Germinal center (tissue), 1 donor: ENCODE results near the gene MED25.
A peak's percentile ranks its signal among the peaks of the same experiment; 100 is the strongest.

ENCODE experiments used
- DNase-seq: peaks from one replicate; pipeline ENCODE4 v3.0.0; 2012; ENCODE audit warnings: mixed read lengths, low spot score

MED25 gene

DNA sequence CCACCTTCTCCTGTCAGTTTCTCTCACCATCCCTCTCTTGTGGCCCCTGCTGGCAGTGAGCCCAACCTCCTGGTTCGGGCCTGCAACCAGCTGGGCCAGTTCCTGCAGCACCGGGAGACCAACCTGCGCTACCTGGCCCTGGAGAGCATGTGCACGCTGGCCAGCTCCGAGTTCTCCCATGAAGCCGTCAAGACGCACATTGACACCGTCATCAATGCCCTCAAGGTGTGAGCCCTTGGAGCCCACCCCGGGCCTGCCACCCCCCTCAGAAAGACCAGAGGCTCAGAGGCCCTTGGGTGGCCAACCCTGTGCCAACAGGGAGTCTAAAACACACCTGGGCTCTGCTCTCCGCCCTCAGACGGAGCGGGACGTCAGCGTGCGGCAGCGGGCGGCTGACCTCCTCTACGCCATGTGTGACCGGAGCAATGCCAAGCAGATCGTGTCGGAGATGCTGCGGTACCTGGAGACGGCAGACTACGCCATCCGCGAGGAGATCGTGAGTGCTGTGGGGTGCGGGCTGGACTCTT, 18.8 kb upstream of the MED25 start:
- DNase-seq, result no peak

DNA sequence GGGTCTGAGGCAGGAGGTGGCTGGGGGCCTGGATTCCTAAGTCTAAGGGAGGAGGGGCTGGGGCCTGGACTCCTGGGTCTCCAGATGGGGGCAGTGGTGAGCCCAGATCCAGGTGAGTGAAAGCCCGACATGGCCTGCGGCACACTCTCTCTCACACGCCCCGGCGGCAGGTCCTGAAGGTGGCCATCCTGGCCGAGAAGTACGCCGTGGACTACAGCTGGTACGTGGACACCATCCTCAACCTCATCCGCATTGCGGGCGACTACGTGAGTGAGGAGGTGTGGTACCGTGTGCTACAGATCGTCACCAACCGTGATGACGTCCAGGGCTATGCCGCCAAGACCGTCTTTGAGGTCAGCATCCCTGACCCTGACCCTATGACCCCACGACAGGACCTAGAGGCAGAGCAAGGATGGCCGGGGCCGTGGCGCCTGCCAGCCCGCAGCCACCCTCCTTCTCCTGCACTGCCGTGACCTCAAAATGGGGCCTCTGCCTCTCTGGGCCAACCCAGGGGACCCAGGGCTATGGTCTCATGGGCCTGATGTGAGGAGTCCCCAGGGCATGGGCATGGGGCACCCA, 18.2 kb upstream of the MED25 start:
- no peak for DNase-seq

DNA sequence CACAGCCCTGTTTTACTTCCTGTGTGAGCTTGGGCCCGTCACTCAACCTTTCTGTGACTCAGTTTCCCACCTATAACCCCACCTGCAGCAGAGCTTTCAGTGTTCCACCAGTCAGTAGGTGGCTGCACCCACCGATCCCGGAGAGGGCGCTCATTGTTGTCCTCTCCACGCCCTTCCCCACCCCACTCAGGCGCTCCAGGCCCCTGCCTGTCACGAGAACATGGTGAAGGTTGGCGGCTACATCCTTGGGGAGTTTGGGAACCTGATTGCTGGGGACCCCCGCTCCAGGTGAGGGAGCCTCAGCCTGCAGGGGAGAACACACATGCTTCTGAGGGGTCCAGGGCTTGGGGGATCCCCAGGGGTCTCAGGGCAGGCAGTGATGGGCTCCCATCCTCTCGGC, 17.3 kb upstream of the MED25 start:
- DNase-seq, result no peak

DNA sequence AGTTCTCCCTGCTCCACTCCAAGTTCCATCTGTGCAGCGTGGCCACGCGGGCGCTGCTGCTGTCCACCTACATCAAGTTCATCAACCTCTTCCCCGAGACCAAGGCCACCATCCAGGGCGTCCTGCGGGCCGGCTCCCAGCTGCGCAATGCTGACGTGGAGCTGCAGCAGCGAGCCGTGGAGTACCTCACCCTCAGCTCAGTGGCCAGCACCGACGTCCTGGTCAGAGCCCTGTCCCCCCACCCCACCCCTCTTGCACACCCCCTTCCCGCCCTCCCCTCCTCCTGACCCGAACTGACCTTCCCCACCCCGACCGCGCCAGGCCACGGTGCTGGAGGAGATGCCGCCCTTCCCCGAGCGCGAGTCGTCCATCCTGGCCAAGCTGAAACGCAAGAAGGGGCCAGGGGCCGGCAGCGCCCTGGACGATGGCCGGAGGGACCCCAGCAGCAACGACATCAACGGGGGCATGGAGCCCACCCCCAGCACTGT, 16.6 kb upstream of the MED25 start:
- DNase-seq, result no peak

DNA sequence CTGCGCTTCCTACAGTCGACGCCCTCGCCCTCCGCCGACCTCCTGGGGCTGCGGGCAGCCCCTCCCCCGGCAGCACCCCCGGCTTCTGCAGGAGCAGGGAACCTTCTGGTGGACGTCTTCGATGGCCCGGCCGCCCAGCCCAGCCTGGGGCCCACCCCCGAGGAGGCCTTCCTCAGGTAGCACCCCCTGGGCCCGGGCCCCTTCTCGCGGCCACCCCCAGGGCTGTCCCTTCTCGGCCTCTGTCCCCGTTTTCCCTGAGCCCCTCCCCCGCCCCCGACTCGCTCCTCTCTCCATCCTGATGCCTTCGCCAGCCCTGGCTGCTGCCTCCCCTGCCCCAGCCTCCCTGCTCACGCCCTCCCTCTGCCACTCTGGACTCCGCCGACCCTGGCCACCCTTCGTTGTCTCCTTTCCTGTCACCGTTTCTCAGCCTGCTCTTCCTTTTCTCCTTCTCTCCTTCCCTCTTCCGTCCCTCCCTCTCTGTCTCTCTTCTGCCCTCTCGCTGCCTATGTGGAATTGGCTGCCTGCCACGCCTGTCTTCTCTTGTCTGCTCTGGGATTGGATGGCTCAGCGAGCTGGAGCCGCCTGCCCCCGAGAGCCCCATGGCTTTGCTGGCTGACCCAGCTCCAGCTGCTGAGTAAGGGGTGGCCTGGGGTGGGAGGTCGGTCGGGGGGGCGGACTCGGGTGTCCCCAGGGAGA, 16.0 kb upstream of the MED25 start:
- no peak for DNase-seq

DNA sequence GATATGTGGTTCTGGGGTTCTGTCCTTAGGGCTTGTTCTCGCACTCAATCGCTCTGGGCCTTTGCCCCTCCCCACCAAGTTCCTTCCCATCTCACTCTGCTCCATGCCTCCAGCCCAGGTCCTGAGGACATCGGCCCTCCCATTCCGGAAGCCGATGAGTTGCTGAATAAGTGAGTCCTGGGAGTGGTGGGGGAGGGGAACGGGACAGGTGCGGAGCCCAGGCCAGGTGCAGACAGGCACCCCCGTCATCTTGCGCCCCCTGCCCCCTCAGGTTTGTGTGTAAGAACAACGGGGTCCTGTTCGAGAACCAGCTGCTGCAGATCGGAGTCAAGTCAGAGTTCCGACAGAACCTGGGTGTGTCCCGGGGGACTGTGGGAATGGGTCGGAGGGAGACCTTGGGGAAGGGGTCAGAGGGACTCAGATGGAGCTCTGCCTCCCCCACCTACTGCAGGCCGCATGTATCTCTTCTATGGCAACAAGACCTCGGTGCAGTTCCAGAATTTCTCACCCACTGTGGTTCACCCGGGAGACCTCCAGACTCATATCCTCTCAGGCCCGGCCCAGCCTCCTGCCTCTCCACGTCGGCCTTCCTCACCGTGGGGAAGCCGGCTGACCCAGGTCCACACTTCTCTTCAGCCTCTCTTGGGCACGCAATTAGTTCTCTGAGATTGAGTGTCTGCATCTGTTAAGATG, 15.1 kb upstream of the MED25 start:
- DNase-seq, result no peak

DNA sequence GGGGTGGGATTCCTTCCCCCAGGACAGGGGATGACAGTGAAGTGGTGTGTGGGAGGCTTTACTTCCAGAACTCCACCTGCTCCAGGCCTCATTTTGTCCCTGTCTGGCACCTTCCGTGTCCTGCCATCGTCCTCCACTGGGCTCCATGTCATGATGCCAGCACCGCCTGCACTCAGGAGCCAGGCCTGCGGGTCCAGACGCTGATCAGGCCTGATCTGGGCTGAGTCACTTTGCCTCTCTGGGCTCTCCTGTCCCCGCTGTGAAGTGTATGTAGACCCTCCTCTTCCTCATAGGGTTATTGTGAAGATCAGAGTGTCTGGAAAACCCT, 14.6 kb upstream of the MED25 start:
- no peak for DNase-seq

DNA sequence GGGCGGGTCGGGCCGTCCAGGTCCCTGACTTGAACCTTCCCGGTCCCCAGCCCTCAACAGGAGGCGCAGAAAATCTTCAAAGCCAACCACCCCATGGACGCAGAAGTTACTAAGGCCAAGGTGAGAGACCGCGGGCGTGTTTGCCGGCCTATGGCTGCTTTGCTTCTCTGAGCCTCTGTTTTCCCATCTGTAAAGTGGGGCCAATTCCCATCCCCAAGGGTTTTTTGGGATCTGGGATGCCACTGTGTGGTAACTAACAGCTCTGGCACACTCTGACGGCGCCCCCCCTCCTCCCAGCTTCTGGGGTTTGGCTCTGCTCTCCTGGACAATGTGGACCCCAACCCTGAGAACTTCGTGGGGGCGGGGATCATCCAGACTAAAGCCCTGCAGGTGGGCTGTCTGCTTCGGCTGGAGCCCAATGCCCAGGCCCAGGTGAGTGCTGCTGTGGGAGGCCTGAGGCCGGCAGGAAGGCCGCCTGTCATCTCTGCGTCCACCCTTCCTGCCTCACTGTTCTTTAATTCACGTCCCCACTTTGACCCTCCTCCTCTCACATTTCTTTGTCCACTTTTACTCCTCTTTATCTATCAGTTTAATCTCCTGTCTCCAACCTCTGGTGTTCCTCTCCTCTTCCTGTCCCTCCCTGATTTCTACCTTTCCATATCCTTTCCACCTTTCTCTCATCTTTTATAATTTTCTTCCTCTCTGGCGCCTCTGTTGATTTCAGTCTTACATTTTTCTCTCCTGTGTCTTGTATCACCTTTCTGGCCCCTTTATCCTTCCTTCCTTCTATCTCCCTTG, 12.1 kb upstream of the MED25 start:
- no peak for DNase-seq

DNA sequence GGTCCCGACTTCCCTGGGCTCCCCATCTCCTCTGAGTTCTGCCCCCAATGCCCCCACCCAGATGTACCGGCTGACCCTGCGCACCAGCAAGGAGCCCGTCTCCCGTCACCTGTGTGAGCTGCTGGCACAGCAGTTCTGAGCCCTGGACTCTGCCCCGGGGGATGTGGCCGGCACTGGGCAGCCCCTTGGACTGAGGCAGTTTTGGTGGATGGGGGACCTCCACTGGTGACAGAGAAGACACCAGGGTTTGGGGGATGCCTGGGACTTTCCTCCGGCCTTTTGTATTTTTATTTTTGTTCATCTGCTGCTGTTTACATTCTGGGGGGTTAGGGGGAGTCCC, 11.5 kb upstream of the MED25 start:
- DNase-seq, result no peak

DNA sequence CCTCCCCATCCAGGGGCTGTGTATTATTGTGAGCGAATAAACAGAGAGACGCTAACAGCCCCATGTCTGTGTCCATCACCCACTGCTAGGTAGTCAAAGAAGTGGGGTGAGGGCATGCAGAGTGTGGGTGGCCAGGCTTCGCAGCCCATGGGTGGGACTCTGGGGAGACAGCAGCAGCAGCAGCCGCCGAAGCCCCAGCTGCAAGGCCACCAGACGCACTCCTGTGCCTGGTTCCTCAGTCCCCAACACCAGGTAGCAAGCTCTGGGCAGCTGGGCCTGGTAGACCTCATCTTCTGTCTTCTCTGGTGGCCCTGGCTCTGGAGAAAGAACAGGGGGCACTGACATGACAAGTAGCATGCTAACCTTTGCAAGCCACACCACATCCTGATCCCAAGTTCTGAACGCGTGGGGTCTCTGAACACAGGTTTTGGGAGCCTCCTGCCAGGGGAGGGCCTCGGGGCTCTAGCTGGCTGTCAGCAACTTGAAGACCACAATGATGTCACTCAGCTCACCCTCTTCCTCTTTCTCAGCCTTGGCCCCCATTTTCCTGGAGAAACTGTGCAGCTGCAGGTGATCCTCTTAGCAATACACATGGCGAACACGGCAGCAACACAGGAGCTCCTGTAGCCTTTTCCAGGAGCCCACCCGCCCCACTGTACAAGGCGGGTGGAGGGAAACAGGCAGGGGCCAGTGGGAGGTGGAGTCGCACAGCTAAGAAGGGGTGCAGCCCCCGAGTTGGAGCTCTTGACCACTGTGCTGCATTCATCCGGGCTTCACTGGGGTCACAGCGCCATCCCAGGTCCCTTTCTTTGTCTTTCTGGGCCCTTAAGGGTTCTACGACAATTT, 10.8 kb upstream of the MED25 start:
- DNase-seq, result peak; percentile 38

DNA sequence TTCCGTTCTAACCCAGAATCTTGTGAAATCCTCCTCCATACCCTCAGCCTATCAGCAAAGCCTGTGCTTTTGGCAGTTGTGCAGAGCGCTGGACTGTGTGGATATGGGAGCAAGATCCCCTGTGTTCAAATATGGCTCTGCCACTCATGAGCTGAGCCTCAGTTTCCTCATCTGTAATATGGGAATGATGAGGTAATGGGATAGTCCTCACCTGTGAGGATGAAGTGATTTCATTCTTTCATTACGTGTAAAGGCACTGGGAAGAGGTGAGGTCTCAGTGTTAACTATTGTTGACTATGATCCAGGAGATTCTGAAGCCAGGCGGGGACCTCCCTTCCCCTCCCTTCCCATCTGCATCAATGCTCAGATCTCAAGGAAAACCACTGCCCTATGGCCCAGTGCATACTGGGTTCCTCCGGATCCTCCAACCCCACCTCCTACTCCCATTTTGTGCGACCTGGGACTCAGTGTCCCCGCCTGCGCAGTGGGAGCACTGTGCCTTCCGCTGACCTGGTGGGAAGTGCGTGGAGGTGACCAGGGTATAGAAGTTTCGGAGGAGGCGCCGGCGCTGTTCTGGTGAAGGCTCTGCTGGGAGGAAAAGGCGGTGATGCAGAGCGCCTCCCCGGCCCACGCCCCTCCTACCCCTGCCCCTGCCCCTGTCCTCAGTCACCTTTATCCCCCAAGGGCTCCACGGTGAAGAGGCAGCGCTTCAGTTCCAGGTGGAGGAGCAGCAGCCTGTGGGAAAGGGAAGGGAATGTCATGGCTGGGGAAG, 10.0 kb upstream of the MED25 start:
- no peak for DNase-seq

DNA sequence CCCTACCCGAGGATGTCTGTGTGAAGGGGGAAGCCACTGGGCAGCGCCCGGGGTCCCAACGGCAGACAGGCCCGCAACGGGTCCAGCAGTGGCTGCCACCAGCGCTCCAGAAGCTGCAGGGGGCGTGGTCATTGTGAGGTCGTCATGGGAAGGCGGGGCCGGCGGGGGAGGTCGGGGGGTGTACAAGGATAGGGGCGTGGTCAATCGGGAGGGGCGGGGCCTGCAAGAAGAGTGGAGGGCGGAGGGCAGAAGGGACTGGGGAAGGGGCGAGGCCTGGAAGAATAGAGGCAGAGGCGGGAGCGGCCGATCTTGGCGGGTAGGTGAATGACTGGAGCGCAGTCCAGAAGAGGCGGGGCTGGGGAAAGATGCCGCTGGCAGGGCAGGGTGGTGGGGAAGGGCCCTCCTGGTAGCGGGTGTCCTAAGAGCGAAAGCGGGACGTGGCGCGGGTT, 9.4 kb upstream of the MED25 start:
- peak; percentile 94 for DNase-seq

DNA sequence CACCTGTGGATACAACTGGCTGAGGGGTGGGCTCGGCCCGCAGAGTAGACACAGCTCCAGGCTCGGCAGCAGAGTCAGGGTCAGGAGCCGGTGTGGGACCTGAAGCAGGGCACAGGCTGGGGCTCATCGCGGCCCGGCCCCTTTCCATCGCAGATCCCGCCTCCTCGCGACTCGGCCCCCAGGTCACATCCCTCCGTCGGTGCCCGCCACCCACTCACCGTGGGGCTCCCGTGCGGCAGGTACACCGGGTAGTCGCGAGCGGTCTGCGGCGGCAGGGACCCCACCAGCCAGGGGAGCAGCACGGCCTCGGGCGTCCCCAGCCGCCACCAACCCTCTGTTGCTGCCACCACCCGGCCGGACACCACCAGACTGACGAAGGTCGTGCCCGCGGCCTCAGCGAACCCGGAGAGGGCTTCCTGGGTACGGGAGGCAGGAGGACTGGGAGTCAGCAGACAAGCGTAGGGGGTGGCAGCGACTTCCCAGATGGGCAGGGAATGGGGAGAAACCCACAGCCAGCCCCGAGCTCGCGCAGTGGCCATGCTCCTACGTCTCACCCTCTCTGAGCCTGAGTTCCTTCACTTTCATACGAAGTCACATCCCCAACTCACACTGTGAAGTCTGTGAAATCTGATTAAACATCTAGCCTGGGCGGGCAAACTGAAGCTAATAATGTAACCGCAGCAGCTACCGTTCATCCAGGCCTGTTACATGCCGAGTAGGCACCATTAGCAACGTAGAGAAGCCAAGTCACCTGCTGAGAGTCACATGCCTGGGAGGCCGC, 8.7 kb upstream of the MED25 start:
- DNase-seq, result peak; percentile 63

DNA sequence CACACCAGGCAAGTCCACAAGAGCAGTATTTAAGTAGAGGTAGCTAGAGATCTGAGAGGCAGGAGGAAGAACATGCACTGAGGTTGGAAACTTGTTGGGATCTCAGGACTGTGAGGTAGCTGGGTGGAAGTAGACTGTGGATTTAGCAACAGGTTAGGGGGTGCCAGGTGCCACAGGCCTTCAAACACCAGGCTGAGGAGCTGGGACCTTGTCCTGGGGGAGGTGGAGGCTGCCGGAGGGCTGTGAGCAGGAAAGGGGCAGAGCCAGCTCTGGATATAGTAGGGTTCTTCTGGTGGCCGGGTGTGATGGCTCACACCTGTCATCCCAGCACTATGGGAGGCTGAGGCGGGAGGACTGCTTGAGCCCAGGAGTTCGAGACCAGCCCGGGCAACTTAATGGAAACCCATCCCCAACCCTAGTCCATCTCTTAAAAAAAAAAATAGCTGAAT, 8.1 kb upstream of the MED25 start:
- no peak for DNase-seq

DNA sequence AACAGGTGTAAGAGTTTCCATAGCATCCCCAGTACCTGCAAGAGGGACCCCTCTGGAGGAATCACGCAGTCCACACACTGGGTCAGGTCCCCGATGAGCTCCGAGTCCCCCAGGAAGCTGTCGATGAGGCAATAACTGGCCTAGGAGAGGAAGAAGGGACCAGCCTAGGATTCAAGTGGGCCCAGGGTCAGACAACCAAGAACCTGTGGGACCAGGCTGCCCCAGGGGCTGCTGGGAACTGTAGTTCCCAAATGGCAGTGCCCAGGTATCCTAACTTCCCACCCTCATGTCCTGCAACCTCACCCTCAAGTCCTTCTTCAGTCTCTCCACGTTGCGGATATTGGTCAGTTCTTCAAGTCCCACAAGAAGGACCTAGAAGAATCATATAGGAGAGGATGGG, 6.8 kb upstream of the MED25 start:
- DNase-seq, result no peak

DNA sequence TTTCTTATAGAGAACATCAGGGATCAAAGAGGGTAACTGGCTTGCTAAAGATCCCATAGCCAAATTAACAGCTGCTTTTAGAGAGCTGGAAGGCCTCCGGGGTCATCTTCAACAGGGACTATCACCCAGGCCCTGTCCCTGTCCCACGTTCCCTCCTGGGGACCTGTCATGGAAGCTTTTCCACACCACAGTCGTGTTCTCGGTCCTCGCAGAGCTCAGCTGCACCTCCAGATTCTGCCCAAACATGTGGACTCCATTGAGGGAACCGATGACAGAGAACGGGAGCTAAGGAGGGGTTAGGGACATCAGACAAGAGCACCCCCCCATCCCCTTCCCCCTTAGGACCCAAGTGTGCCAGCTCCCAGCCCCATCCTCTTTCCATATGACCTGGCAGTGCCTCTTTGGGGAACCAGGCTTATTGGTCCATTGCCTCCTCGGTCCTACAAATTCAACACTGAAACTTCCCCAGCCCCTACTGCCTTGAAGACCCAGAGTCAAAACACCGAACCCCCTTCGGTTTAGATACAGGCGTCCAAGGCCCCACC, 5.6 kb upstream of the MED25 start:
- no peak for DNase-seq

DNA sequence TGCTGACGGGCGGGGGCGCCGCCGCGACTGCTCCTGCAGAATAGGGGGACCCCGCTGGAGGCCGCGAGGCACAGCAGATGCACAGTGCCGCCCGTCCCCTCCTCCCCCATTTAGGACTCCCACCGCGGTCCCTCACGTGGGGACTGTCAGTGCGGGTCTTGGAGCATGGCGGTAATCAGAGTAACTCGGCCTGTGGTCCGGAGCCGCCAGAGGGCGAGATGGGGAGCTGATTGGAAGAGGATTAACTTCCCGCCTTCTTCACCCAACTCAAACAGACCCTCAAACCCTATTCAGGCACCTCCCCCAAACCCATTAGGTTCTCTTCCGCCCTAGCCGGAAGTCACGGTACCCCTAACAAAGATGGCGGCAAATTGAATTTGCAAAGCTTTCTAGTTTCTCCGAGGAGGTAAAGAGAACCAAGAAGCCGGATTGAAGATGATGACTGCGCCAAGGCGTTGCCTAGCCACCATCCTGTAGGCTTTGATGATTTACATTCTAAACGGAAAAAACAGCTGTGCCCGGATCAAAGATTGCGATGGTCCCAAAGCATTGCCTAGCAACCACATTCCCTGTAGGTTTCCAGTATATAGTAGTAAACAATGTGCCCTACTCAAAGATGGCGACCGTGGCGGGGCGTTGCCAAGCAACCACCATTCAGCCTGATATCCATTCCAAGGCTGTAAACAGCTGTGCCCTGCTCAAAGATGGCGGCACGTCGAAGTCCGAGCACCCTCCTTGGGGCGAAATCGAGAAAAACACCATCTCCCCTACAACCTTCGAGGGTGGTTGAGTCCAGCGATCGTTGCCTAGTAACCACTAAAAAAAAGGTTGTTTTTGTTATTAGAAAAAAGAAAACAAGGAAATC, 4.9 kb upstream of the MED25 start, which contains the start of gene FUZ:
FUZ (minus strand) TSS at position 296 of the 865 bp plus-strand sequence; CDS start at position 110, 186 bp downstream.
- peak; percentile 91 for DNase-seq

DNA sequence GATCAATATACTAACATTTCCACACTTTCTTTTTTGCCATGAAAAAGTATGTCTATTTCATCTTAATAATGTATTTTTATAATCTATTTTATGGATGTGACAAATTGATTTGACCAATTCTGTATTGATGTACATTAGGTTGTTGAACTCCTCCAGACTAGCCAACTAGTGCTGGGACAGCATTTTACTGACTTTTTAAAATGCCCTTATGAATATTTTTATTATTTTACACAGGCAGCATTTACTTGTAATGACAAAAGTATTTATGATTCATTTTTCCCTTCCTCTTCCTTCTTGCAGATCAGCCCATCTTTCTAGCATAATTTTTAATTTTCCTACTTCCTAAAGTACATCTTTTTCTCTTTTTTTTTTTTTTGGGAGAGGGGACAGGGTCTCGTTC, 4.1 kb upstream of the MED25 start:
- no peak for DNase-seq
